SK-N-SH (cell line): Measurements from ENCODE around the gene SYNE1. TPM values are rescaled to one million over a fixed set of nuclear protein-coding genes. Genes with fewer than 3 reads are reported as not detected.

ENCODE experiments used
- CTCF ChIA-PET: fragments of 300-600, 350-600 bp; formaldehyde crosslinking; extraction: SDS; loops from one replicate; lab custom pipeline; 2021; lab: Yijun Ruan, JAX
- POLR2A ChIA-PET: fragments of 350-600 bp; sonication (Branson Sonifier 250); formaldehyde crosslinking; extraction: SDS; loops from one replicate; lab custom pipeline; 2020; ENCODE audit warnings: antibody characterized with exemption, inconsistent platforms; lab: Yijun Ruan, JAX
- DNase-seq: peaks from one replicate; pipeline ENCODE4 v3.0.0; 2012
- H2AFZ ChIP-seq: fragments of 200-600 bp; sonication (generic); 2 replicates; pipeline ENCODE4 v1.8.1; 2016; ENCODE audit warnings: antibody characterized with exemption, mild to moderate bottlenecking, low read depth
- H3F3A ChIP-seq: fragments of 200-600 bp; sonication (generic); replicated peaks from 2 replicates; pipeline ENCODE3; 2016; ENCODE audit warnings: antibody characterized with exemption, mild to moderate bottlenecking; ENCODE audit not compliant: insufficient read depth
- H3K27ac ChIP-seq, 2 experiments: fragments of 200-500 bp in 1 of 2; fragments of 200-600 bp in 1 of 2; sonication (Bioruptor generic) in 1 of 2; sonication (generic), shearing (Covaris generic) in 1 of 2; 2 replicates each; pipeline versions ENCODE4 v1.5.1 to v1.6.1; 2014 to 2016; ENCODE audit warnings: low read depth in 2 of 2, inconsistent platforms in 1 of 2, low read length in 1 of 2, mild to moderate bottlenecking in 1 of 2, mixed read lengths in 1 of 2
- H3K27me3 ChIP-seq: fragments of 200-600 bp; sonication (generic), shearing (Covaris generic); 2 replicates; pipeline ENCODE4 v1.6.1; 2016; ENCODE audit warnings: mixed run types; ENCODE audit not compliant: insufficient read depth
- H3K36me3 ChIP-seq, 2 experiments: fragments of 200-500 bp in 1 of 2; fragments of 200-600 bp in 1 of 2; sonication (Bioruptor generic) in 1 of 2; sonication (generic) in 1 of 2; replicated peaks in 1 of 2; 2 replicates each; pipeline versions ENCODE3 to v1.5.1; 2014 to 2016; ENCODE audit warnings: low read length in 1 of 2, mild to moderate bottlenecking in 1 of 2; ENCODE audit not compliant: insufficient read depth in 2 of 2, control insufficient read depth in 1 of 2
- H3K4me1 ChIP-seq, 2 experiments: fragments of 200-500 bp in 1 of 2; fragments of 200-600 bp in 1 of 2; sonication (Bioruptor generic) in 1 of 2; sonication (generic), shearing (Covaris generic) in 1 of 2; 2 replicates each; pipeline versions ENCODE4 v1.5.1 to v1.6.1; 2014 to 2016; ENCODE audit warnings: low read depth in 1 of 2, low read length in 1 of 2, mixed run types in 1 of 2; ENCODE audit not compliant: insufficient read depth in 2 of 2, control insufficient read depth in 1 of 2
- H3K4me2 ChIP-seq: fragments of 200-600 bp; sonication (generic), shearing (Covaris generic); 2 replicates; pipeline ENCODE4 v1.6.1; 2017; ENCODE audit warnings: mixed run types
- H3K4me3 ChIP-seq, 2 experiments: fragments of 200-500 bp in 1 of 2; fragments of 200-600 bp in 1 of 2; sonication (Bioruptor generic) in 1 of 2; sonication (generic), shearing (Covaris generic) in 1 of 2; 2 replicates each; pipeline versions ENCODE4 v1.5.1 to v1.8.1; 2014 to 2016; ENCODE audit warnings: low read depth in 2 of 2, inconsistent platforms in 1 of 2, low read length in 1 of 2, mild to moderate bottlenecking in 1 of 2, mixed read lengths in 1 of 2, moderate library complexity in 1 of 2
- H3K79me2 ChIP-seq: fragments of 200-600 bp; sonication (generic); 2 replicates; pipeline ENCODE4 v1.8.1; 2017; ENCODE audit warnings: mild to moderate bottlenecking; ENCODE audit not compliant: insufficient read depth
- H3K9ac ChIP-seq: fragments of 200-600 bp; sonication (generic); 2 replicates; pipeline ENCODE4 v1.6.1; 2017; ENCODE audit warnings: mixed run types
- H3K9me2 ChIP-seq: fragments of 200-600 bp; sonication (generic); 2 replicates; pipeline ENCODE4 v1.6.1; 2017; ENCODE audit warnings: mixed run types
- H3K9me3 ChIP-seq: fragments of 200-600 bp; sonication (generic); 2 replicates; pipeline ENCODE4 v1.6.1; 2017; ENCODE audit warnings: mixed run types, mild to moderate bottlenecking, moderate library complexity
- H4K20me1 ChIP-seq: fragments of 200-600 bp; sonication (generic); 2 replicates; pipeline ENCODE4 v1.6.1; 2017; ENCODE audit warnings: mild to moderate bottlenecking, mixed run types; ENCODE audit not compliant: insufficient read depth
- CHD2 ChIP-seq: fragments of 150-350 bp; IDR thresholded peaks from 2 replicates; pipeline ENCODE4 v1.6.1; 2018; ENCODE audit warnings: low read length; ENCODE audit not compliant: partially characterized antibody
- ELF1 ChIP-seq: IDR thresholded peaks from 2 replicates; pipeline ENCODE4 v1.4.0; 2012
- EZH2phosphoT487 ChIP-seq: fragments of 200-600 bp; sonication (generic); IDR thresholded peaks from 2 replicates; pipeline ENCODE4 v1.6.1; 2017; ENCODE audit warnings: low read depth, mixed run types, mild to moderate bottlenecking, antibody characterized with exemption, moderate library complexity, borderline replicate concordance
- FOSL2 ChIP-seq: IDR thresholded peaks from 2 replicates; pipeline ENCODE4 v1.4.0; 2012; ENCODE audit warnings: low read depth, mild to moderate bottlenecking, moderate library complexity, borderline replicate concordance
- FOXJ3 ChIP-seq: sonication (generic); formaldehyde crosslinking; IDR thresholded peaks from 2 replicates; pipeline ENCODE4 v1.5.1; 2020; ENCODE audit warnings: mild to moderate bottlenecking, missing genetic modification reagents
- GABPA ChIP-seq: IDR thresholded peaks from 2 replicates; pipeline ENCODE4 v1.4.0; 2012; ENCODE audit warnings: low read depth, mild to moderate bottlenecking
- JUND ChIP-seq: IDR thresholded peaks from 2 replicates; pipeline ENCODE4 v1.4.0; 2012
- MAX ChIP-seq: IDR thresholded peaks from 2 replicates; pipeline ENCODE4 v1.4.0; 2012; ENCODE audit warnings: low read depth
- MEF2A ChIP-seq: IDR thresholded peaks from 2 replicates; pipeline ENCODE4 v1.4.0; 2012; ENCODE audit warnings: low read depth, borderline replicate concordance
- NRF1 ChIP-seq: IDR thresholded peaks from 2 replicates; pipeline ENCODE4 v1.6.1; 2012; ENCODE audit warnings: low read depth, mild to moderate bottlenecking, low read length
- PBX3 ChIP-seq: IDR thresholded peaks from 2 replicates; pipeline ENCODE4; 2012
- RCOR1 ChIP-seq: fragments of 150-350 bp; IDR thresholded peaks from 2 replicates; pipeline ENCODE4 v1.6.1; 2017; ENCODE audit warnings: antibody characterized with exemption, low read length
- RFX5 ChIP-seq: IDR thresholded peaks from 2 replicates; pipeline ENCODE4 v1.6.1; 2012; ENCODE audit warnings: mild to moderate bottlenecking, improper control_type of control experiment, low read length
- TEAD4 ChIP-seq: IDR thresholded peaks from 2 replicates; pipeline ENCODE4 v1.4.0; 2012; ENCODE audit warnings: mild to moderate bottlenecking, borderline replicate concordance; ENCODE audit not compliant: insufficient read depth
- YY1 ChIP-seq: IDR thresholded peaks from 2 replicates; pipeline ENCODE4 v1.4.0; 2012; ENCODE audit warnings: low read depth, mild to moderate bottlenecking
- ZBTB33 ChIP-seq: IDR thresholded peaks from 2 replicates; pipeline ENCODE4 v1.4.0; 2012; ENCODE audit warnings: low read depth, borderline replicate concordance
- WGBS: methylation state at CpG from one replicate; pipeline ENCODE4 v1.1.6; 2017; ENCODE audit warnings: low lambda C conversion rate; 5-methylcytosine and 5-hydroxymethylcytosine counted together
- polyA plus RNA-seq, 3 experiments: library from polyadenylated mRNA; depleted of rRNA; stranded (reverse); fragments of >200 nt; gene quantifications; 2 replicates each; pipeline ENCODE4 v1.2.3, GENCODE V29; 2012

SYNE1 gene
- polyA plus RNA-seq, 1 of the 3 experiments (the other 2 are of a cell fraction) = 31.1 TPM

- Histone ChIP-seq H3K79me2 (no peaks in the 10 kb centered on the region), H3K27me3 (no peaks in the 10 kb centered on the region), H4K20me1 (no peaks in the 10 kb centered on the region), H3K36me3 (no peaks in the 10 kb centered on the region), H3K9me3 (no peaks in the 10 kb centered on the region), H3K27ac (peak overlapping the region in 1 of 2 experiments; percentile 30; a peak in 1 of 4 replicates), H3K9ac (no peak overlapping the region), H3F3A (peaks cover 29% of the 10 kb centered on the region), H2AFZ (no peak overlapping the region), H3K4me2 (no peak overlapping the region), H3K9me2 (no peaks in the 10 kb centered on the region), H3K4me3 (no peak overlapping the region), H3K4me1 (peaks cover 0 to 5% of the 10 kb centered on the region in 2 experiments; a peak in 3 of 4 replicates)
- POLR2A ChIA-PET = no interaction called here
- no peak for TF ChIP-seq TEAD4
- TF ChIP-seq NRF1 = no peak
- TF ChIP-seq FOXJ3 (CRISPR knock-in tag) = no peak
- no peak for TF ChIP-seq RCOR1
- TF ChIP-seq GABPA = no peak
- CTCF ChIA-PET = interaction anchor here (0.5 to 1.0 kb wide), 2 partner anchors 8 to 530 kb away, joined by 3 read pairs; no protein-coding TSS in a partner anchor
- 80% methylated on average over 4 of the region's 4 CpGs for WGBS
- DNase-seq = no peak
Measured at GRCh38 chr6:152091851-152092341, 545.3 kb downstream of the SYNE1 start.

GRCh38 chr6:152091201-152091600 lies 546.0 kb downstream of the SYNE1 start:
- ChIA-PET POLR2A (no interaction called here), CTCF (no interaction called here)
- Histone ChIP-seq H3K27ac (no peak overlapping the region), H3K4me2 (no peak overlapping the region), H4K20me1 (no peaks in the 10 kb centered on the region), H3K9me3 (no peaks in the 10 kb centered on the region)
- DNase-seq = no peak
- TF ChIP-seq ELF1 (no peak), MEF2A (no peak), ZBTB33 (no peak), JUND (no peak), YY1 (no peak), EZH2phosphoT487 (no peak), MAX (no peak), PBX3 (no peak), RFX5 (no peak), CHD2 (no peak), FOSL2 (no peak), TEAD4 (no peak)
- TF ChIP-seq, all 33 proteins: peak for 0
- Histone ChIP-seq H3K9ac (no peak overlapping the region), H3F3A (peaks cover 23% of the 10 kb centered on the region), H3K9me2 (no peaks in the 10 kb centered on the region), H2AFZ (no peak overlapping the region), H3K36me3 (no peaks in the 10 kb centered on the region), H3K4me1 (peaks cover 0 to 5% of the 10 kb centered on the region in 2 experiments; a peak in 3 of 4 replicates), H3K27me3 (no peaks in the 10 kb centered on the region), H3K4me3 (no peak overlapping the region), H3K79me2 (no peaks in the 10 kb centered on the region)
- WGBS = 92% methylated on average over 2 of the region's 2 CpGs
